ENCODE results near the gene MBOAT7. TPM values are rescaled to one million over a fixed set of nuclear protein-coding genes. Genes with fewer than 3 reads are reported as not detected.

MBOAT7 gene
- total and polyA plus RNA-seq, 8 donors, result 48.1 to 102 (median 56.3) TPM

- Histone ChIP-seq H3K9me3 (no peaks in the 10 kb centered on the region), H3K27ac (no peak overlapping the region), H3K27me3 (peaks cover 0 to 9% of the 10 kb centered on the region in 2 donors), H3K4me3 (peak overlapping the region in 1 of 2 donors; percentile 13), H3K4me1 (peaks cover 21 to 59% of the 10 kb centered on the region in 2 donors), H3K36me3 (no peaks in the 10 kb centered on the region)
- TF ChIP-seq, protein P1, sequence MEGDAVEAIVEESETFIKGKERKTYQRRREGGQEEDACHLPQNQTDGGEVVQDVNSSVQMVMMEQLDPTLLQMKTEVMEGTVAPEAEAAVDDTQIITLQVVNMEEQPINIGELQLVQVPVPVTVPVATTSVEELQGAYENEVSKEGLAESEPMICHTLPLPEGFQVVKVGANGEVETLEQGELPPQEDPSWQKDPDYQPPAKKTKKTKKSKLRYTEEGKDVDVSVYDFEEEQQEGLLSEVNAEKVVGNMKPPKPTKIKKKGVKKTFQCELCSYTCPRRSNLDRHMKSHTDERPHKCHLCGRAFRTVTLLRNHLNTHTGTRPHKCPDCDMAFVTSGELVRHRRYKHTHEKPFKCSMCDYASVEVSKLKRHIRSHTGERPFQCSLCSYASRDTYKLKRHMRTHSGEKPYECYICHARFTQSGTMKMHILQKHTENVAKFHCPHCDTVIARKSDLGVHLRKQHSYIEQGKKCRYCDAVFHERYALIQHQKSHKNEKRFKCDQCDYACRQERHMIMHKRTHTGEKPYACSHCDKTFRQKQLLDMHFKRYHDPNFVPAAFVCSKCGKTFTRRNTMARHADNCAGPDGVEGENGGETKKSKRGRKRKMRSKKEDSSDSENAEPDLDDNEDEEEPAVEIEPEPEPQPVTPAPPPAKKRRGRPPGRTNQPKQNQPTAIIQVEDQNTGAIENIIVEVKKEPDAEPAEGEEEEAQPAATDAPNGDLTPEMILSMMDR (IDR thresholded peaks at IDR 0.05), result no peak
- intact Hi-C loops (cut with DNase I), result no loop called here
- peak in 3 of 4 donors; percentile 46 to 96 (median 88) for DNase-seq
- peak; percentile 57 for ATAC-seq
Measured at GRCh38 chr19:54164369-54165068, 24.9 kb downstream of the MBOAT7 start.

DNA sequence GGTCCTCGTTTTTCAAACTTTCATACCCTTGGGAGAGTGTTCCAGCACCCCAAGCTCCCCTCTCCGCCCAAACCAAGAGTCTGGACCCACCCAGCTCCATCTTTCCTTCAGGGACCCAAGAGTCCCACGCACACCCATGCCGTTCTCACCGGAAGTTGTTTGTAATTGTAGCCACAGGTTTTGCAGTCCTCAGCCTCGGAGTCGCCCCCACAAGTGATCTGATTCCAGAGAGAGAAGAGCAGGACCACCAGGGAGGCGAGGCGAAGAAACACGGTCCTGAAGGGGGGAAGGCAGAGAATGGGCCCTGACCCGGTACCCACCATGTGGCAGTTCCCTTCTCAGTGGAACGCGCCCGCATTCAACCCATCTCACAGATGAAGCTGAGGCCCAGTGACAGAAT is 26.5 kb downstream of the MBOAT7 start:
- TF ChIP-seq, protein P1 (IDR thresholded peaks at IDR 0.05), result no peak
- intact Hi-C loops (cut with DNase I), result no loop called here
- Histone ChIP-seq H3K27me3 (peaks cover 0 to 9% of the 10 kb centered on the region in 2 donors), H3K9me3 (no peaks in the 10 kb centered on the region), H3K4me3 (peak overlapping the region; percentile 25 to 50), H3K4me1 (peaks cover 30 to 66% of the 10 kb centered on the region in 2 donors), H3K27ac (peak overlapping the region; percentile 4 to 83), H3K36me3 (peaks cover 0 to 4% of the 10 kb centered on the region in 2 donors)
- ATAC-seq (no peak), DNase-seq (no peak)

DNA sequence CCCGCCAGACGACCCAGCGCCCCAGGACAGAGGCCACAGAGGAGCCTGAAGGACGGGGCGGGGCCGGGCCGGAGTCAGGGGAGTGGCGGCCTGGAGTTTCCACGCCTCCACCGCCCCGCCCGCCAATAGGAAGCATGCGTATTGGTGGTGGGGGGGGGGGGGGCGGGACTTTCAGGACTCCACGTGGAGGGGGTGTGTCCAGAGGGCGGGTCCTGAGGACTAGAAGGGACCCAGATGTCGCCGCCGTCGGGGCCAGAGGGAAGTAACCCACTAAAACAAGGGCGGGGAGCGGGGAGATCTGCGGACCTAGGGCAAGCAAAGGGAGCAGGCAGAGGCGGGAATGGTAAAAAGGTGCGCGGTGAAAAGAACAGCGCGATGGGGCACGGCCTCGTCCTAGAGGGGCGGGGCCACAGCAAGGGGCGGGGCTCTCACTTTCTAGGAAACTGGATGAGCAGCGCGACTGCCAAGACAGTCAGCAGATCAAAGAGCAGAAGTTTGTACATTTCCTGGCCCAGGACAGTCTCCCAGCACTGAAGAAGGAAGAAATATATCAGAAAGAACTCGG is 27.1 kb downstream of the MBOAT7 start:
- Histone ChIP-seq H3K9me3 (no peaks in the 10 kb centered on the region), H3K4me1 (peaks cover 31 to 69% of the 10 kb centered on the region in 2 donors), H3K27me3 (peaks cover 0 to 9% of the 10 kb centered on the region in 2 donors), H3K4me3 (peak overlapping the region; percentile 25 to 50), H3K27ac (peak overlapping the region; percentile 4 to 83), H3K36me3 (peaks cover 0 to 9% of the 10 kb centered on the region in 2 donors)
- ATAC-seq (peak; percentile 61), DNase-seq (peak in 3 of 4 donors; percentile 82 to 95 (median 89))
- TF ChIP-seq, protein P1 (IDR thresholded peaks at IDR 0.05), result no peak
- intact Hi-C loops (cut with DNase I), result no loop called here

GRCh38 chr19:54160854-54161253 is 28.5 kb downstream of the MBOAT7 start:
- peaks cover 31 to 71% of the 10 kb centered on the region in 2 donors for H3K4me1 ChIP-seq
- peak overlapping the region in 1 of 2 donors; percentile 61 for H3K4me3 ChIP-seq
- intact Hi-C loops (cut with DNase I), result no loop called here
- peaks cover 0 to 9% of the 10 kb centered on the region in 2 donors for H3K27me3 ChIP-seq
- TF ChIP-seq, protein P1 (IDR thresholded peaks at IDR 0.05), result no peak
- no peaks in the 10 kb centered on the region for H3K9me3 ChIP-seq
- no peak overlapping the region for H3K27ac ChIP-seq
- DNase-seq (peak in 1 of 4 donors; percentile 44), ATAC-seq (no peak)
- peaks cover 0 to 24% of the 10 kb centered on the region in 2 donors for H3K36me3 ChIP-seq

DNA sequence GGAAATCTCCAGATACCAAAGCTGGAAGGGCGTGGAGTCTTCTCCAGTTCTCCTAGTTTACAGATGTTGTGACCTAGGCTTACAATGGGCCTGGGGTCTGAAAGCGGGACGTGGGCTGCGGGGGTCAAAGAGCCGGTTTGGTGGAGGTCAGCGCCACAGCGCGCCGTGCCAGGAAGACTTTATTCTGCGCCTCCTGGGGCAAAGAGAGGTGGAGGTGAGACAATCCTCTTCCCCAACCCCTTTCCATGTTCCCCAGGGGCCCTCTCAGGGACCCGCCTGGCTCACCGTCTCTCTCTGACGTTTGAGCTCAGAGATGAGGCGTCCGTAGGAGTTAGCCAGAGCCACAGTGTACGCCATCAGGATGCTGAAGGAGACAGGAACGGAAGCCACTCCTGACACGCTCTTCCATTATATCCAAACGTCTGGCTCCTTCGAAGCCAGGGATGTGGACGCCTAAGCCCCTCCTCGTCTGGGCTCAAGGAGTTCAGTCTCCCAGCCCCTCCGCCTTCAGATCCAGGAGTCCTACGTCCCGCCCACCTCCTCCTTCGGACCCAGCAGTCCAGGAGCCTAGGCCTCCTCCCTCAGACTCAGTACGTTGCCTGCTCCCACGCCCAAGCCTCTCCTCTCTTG is 29.1 kb downstream of the MBOAT7 start:
- peaks cover 31 to 71% of the 10 kb centered on the region in 2 donors for H3K4me1 ChIP-seq
- H3K27me3 ChIP-seq, result peaks cover 0 to 9% of the 10 kb centered on the region in 2 donors
- H3K36me3 ChIP-seq, result peaks cover 0 to 29% of the 10 kb centered on the region in 2 donors
- peak overlapping the region; percentile 38 to 61 for H3K4me3 ChIP-seq
- H3K9me3 ChIP-seq, result no peaks in the 10 kb centered on the region
- TF ChIP-seq, protein P1 (IDR thresholded peaks at IDR 0.05), result no peak
- intact Hi-C loops (cut with DNase I), result no loop called here
- ATAC-seq, result no peak
- peak in 1 of 4 donors; percentile 36 for DNase-seq
- peak overlapping the region; percentile 73 to 94 for H3K27ac ChIP-seq

All from left lung (tissue), 10 donors.